Body of pancreas (tissue), 4 donors: ENCODE measurements around the gene GMCL1. TPM values are rescaled to one million over a fixed set of nuclear protein-coding genes. Genes with fewer than 3 reads are reported as not detected.

Experiments
- ATAC-seq: fragments of 150-250 bp; one replicate; pipeline ENCODE4 v1.9.1; 2016
- DNase-seq, 4 donors: peaks; one replicate each; pipeline ENCODE4 v3.0.0-alpha.2; 2019
- H3K27ac ChIP-seq, 4 donors: fragments of 200-600 bp; sonication (generic); 1 replicate in 3 of 4; 2 replicates in 1 of 4; pipeline versions ENCODE4 v1.5.1 to v1.6.1; 2016 to 2019; ENCODE audit warnings: mild to moderate bottlenecking in 1 of 4, mixed read lengths in 1 of 4, moderate library complexity in 1 of 4
- H3K27me3 ChIP-seq, 2 donors: fragments of 200-600 bp; sonication (generic); one replicate each; pipeline ENCODE4 v1.6.0; 2016; ENCODE audit warnings: mild to moderate bottlenecking in 1 of 2
- H3K36me3 ChIP-seq, 2 donors: fragments of 200-600 bp; sonication (generic); replicated peaks in 1 of 2; 2 replicates each; pipeline ENCODE4 v1.5.1; 2016; ENCODE audit warnings: low read depth in 2 of 2; ENCODE audit not compliant: insufficient read depth in 1 of 2
- H3K4me1 ChIP-seq: fragments of 200-600 bp; sonication (generic); one replicate; pipeline ENCODE4 v1.6.0; 2016
- H3K4me3 ChIP-seq, 2 donors: fragments of 200-600 bp; sonication (generic); 1 replicate in 1 of 2; 2 replicates in 1 of 2; pipeline ENCODE4 v1.5.1; 2016 to 2019
- H3K9me3 ChIP-seq, 3 donors: fragments of 200-600 bp; sonication (generic); 1 replicate in 2 of 3; 2 replicates in 1 of 3; pipeline ENCODE4 v1.5.1; 2016
- CTCF ChIP-seq, 7 experiments: fragments of 450-650 bp in 4 of 7; fragments of 200-600 bp in 3 of 7; sonication (generic) in 3 of 7; IDR thresholded peaks; one replicate each; pipeline ENCODE4 v1.5.1; 2016 to 2019; ENCODE audit warnings: antibody characterized with exemption in 7 of 7
- POLR2A ChIP-seq, 3 donors: fragments of 450-650 bp; IDR thresholded peaks; one replicate each; pipeline ENCODE4 v1.6.1; 2016; ENCODE audit warnings: antibody characterized with exemption in 3 of 3, mild to moderate bottlenecking in 2 of 3
- WGBS, 2 donors: methylation state at CpG; one replicate each; pipeline ENCODE4 v1.1.5; 2017; 5-methylcytosine and 5-hydroxymethylcytosine counted together
- intact Hi-C: fragments of 100-400 bp; cut with DNase I; formaldehyde crosslinking; loops from one replicate; pipeline ENCODE4 v1.15.1; 2023
- total RNA-seq, 2 donors: library from RNA; depleted of rRNA; stranded (reverse); fragments of >200 nt; gene quantifications; one replicate each; pipeline ENCODE4 v1.1.0, GENCODE V29; 2016

The GMCL1 gene
- total RNA-seq, 2 donors from 2014 or later, result 16.1 to 31.6 TPM

- 73 to 87% methylated on average over 2 of the region's 2 CpGs for WGBS, 2 donors
Observed at GRCh38 chr2:69835666-69836065, 6.2 kb downstream of the GMCL1 start.

GRCh38 chr2:69836316-69836715 is 6.9 kb downstream of the GMCL1 start:
- ATAC-seq, result no peak
- peaks cover 31% of the 10 kb centered on the region for H3K4me1 ChIP-seq
- no peak overlapping the region for H3K27ac ChIP-seq
- intact Hi-C loops, result no loop called here
- TF ChIP-seq POLR2A (IDR thresholded peaks at IDR 0.05), result no peak
- TF ChIP-seq CTCF (IDR thresholded peaks at IDR 0.05), result no peak
- 56 to 64% methylated on average over 5 of the region's 5 CpGs for WGBS, 2 donors
- no peaks in the 10 kb centered on the region for H3K27me3 ChIP-seq
- H3K36me3 ChIP-seq, result peaks cover 0 to 3% of the 10 kb centered on the region in 2 donors
- H3K9me3 ChIP-seq, result no peaks in the 10 kb centered on the region
- no peak overlapping the region for H3K4me3 ChIP-seq
- no peak for DNase-seq

More at GRCh38 chr2:69835666-69836065, 6.2 kb downstream of the GMCL1 start:
- DNase-seq (no peak), ATAC-seq (no peak)
- H3K27me3 ChIP-seq, result no peaks in the 10 kb centered on the region
- H3K9me3 ChIP-seq, result no peaks in the 10 kb centered on the region
- no peak overlapping the region for H3K27ac ChIP-seq
- TF ChIP-seq CTCF (IDR thresholded peaks at IDR 0.05) (no peak), POLR2A (IDR thresholded peaks at IDR 0.05) (no peak)
- H3K4me3 ChIP-seq, result no peak overlapping the region
- H3K4me1 ChIP-seq, result peaks cover 38% of the 10 kb centered on the region
- peaks cover 0 to 1% of the 10 kb centered on the region in 2 donors for H3K36me3 ChIP-seq
- intact Hi-C loops, result no loop called here

GRCh38 chr2:69837533-69837932 is 8.1 kb downstream of the GMCL1 start:
- ATAC-seq (no peak), DNase-seq (no peak)
- H3K4me1 ChIP-seq, result peaks cover 21% of the 10 kb centered on the region
- intact Hi-C loops, result no loop called here
- H3K27me3 ChIP-seq, result no peaks in the 10 kb centered on the region
- no peak overlapping the region for H3K27ac ChIP-seq
- peaks cover 0 to 3% of the 10 kb centered on the region in 2 donors for H3K36me3 ChIP-seq
- no peak for TF ChIP-seq CTCF (IDR thresholded peaks at IDR 0.05)
- TF ChIP-seq POLR2A (IDR thresholded peaks at IDR 0.05), result no peak
- 90 to 96% methylated on average over 2 of the region's 2 CpGs for WGBS, 2 donors
- H3K9me3 ChIP-seq, result no peaks in the 10 kb centered on the region
- H3K4me3 ChIP-seq, result no peak overlapping the region

GRCh38 chr2:69843993-69844392 is 14.5 kb downstream of the GMCL1 start:
- Histone ChIP-seq H3K4me1 (no peaks in the 10 kb centered on the region), H3K27me3 (no peaks in the 10 kb centered on the region), H3K9me3 (no peaks in the 10 kb centered on the region), H3K36me3 (peaks cover 0 to 11% of the 10 kb centered on the region in 2 donors), H3K4me3 (no peak overlapping the region), H3K27ac (no peak overlapping the region)
- intact Hi-C loops, result no loop called here
- TF ChIP-seq CTCF (IDR thresholded peaks at IDR 0.05) (no peak), POLR2A (IDR thresholded peaks at IDR 0.05) (no peak)
- no peak for ATAC-seq
- DNase-seq, result no peak

GRCh38 chr2:69844560-69844959 is 15.1 kb downstream of the GMCL1 start:
- H3K9me3 ChIP-seq, result no peaks in the 10 kb centered on the region
- H3K4me3 ChIP-seq, result no peak overlapping the region
- peaks cover 0 to 10% of the 10 kb centered on the region in 2 donors for H3K36me3 ChIP-seq
- intact Hi-C loops, result no loop called here
- H3K27ac ChIP-seq, result no peak overlapping the region
- ATAC-seq (no peak), DNase-seq (no peak)
- 94 to 100% methylated on average over 3 of the region's 3 CpGs for WGBS, 2 donors
- no peaks in the 10 kb centered on the region for H3K4me1 ChIP-seq
- H3K27me3 ChIP-seq, result no peaks in the 10 kb centered on the region
- TF ChIP-seq POLR2A (IDR thresholded peaks at IDR 0.05), result no peak
- no peak for TF ChIP-seq CTCF (IDR thresholded peaks at IDR 0.05)
